CD4-positive, alpha-beta T cell treated with Interleukin-6 at 100 ng/mL for 8 hours (primary cell): ENCODE data around the gene ZSCAN10.

Experiments
- DNase-seq: peaks from one replicate; pipeline ENCODE4 v3.0.0-alpha.2; 2020; ENCODE audit warnings: mixed read lengths, low spot score

ZSCAN10 gene

GRCh38 chr16:3134338-3135125, 35.4 kb upstream of the ZSCAN10 start, which contains the start of gene ZNF213:
Gene ZNF213 (plus strand): TSS chr16:3135029. CDS start chr16:3137281, 2,252 bp downstream.
- DNase-seq = peak; percentile 97

- DNase-seq = no peak
Measured at GRCh38 chr16:3133844-3134243, 34.8 kb upstream of the ZSCAN10 start.

GRCh38 chr16:3131755-3132377, 32.8 kb upstream of the ZSCAN10 start:
- DNase-seq = no peak

GRCh38 chr16:3129137-3130131, 30.3 kb upstream of the ZSCAN10 start:
- DNase-seq = peak; percentile 91

- no peak for DNase-seq
Measured at GRCh38 chr16:3127745-3128144, 28.7 kb upstream of the ZSCAN10 start.

- peak; percentile 96 for DNase-seq
Measured at GRCh38 chr16:3123986-3124886, 25.1 kb upstream of the ZSCAN10 start.

GRCh38 chr16:3122926-3123570, 24.0 kb upstream of the ZSCAN10 start:
- DNase-seq = no peak

GRCh38 chr16:3121851-3122467, 22.9 kb upstream of the ZSCAN10 start:
- no peak for DNase-seq

GRCh38 chr16:3120435-3120834, 21.3 kb upstream of the ZSCAN10 start:
- DNase-seq = no peak

- no peak for DNase-seq
Measured at GRCh38 chr16:3119701-3120408, 20.8 kb upstream of the ZSCAN10 start.

- no peak for DNase-seq
Measured at GRCh38 chr16:3119286-3119685, 20.2 kb upstream of the ZSCAN10 start.

GRCh38 chr16:3118846-3119245, 19.8 kb upstream of the ZSCAN10 start:
- DNase-seq = no peak

- DNase-seq = no peak
Measured at GRCh38 chr16:3118204-3118790, 19.2 kb upstream of the ZSCAN10 start.

- DNase-seq = no peak
Measured at GRCh38 chr16:3115561-3115960, 16.5 kb upstream of the ZSCAN10 start.

- DNase-seq = no peak
Measured at GRCh38 chr16:3115003-3115402, 15.9 kb upstream of the ZSCAN10 start.

GRCh38 chr16:3113765-3114479, 14.8 kb upstream of the ZSCAN10 start:
- DNase-seq = no peak

- no peak for DNase-seq
Measured at GRCh38 chr16:3112881-3113574, 13.9 kb upstream of the ZSCAN10 start.
